Spleen (tissue), 7 donors: ENCODE data around the gene NBPF3.
"Not testable (repeated sequence)": the region's sequence is repeated elsewhere in the genome, so short reads cannot be mapped to it uniquely, and the experiment has no call there.

Experiments
- POLR2AphosphoS5 ChIP-seq, 3 donors: sonication (generic); formaldehyde crosslinking; IDR thresholded peaks; one replicate each; pipeline ENCODE4 v1.5.1; 2017; ENCODE audit warnings: antibody characterized with exemption in 3 of 3
- TF ChIP-seq, protein P1 (sequence below), 11 experiments: fragments of 200-600 bp in 7 of 11; fragments of 450-650 bp in 4 of 11; sonication (generic) in 4 of 11; IDR thresholded peaks in 8 of 11; conservative IDR thresholded peaks in 3 of 11; 1 replicate in 7 of 11; 2 replicates in 4 of 11; pipeline versions ENCODE4 v1.4.0 to v1.8.0; 2016 to 2021; ENCODE audit warnings: antibody characterized with exemption in 11 of 11, inconsistent platforms in 4 of 11, mild to moderate bottlenecking in 1 of 11
- donor health status: DM: no; HTN: no; CAD: no; lungs with moderate emphysema.
- donor health status: DM: no; HTN: no; CAD: no.
- donor health status: DM: no; HTN: no; CAD: no.

DNA sequence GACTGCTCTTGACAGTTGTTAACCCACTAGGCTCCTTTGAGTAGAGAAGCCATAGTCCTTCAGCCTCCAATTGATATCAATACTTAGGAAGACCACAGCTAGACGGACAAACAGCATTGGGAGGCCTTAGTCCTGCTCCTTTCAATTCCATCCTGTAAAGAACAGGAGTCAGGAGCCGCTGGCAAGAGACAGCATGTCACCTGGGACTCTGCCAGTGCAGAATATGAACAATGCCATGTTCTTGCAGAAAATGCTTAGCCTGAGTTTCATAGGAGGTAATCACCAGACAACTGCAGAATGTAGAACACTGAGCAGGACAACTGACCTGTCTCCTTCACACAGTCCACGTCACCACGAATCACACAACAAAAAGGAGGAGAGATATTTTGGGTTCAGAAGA is 43.9 kb downstream of the NBPF3 start:
- TF ChIP-seq POLR2AphosphoS5 (IDR thresholded peaks at IDR 0.05), result not testable (repeated sequence)
- TF ChIP-seq, protein P1, sequence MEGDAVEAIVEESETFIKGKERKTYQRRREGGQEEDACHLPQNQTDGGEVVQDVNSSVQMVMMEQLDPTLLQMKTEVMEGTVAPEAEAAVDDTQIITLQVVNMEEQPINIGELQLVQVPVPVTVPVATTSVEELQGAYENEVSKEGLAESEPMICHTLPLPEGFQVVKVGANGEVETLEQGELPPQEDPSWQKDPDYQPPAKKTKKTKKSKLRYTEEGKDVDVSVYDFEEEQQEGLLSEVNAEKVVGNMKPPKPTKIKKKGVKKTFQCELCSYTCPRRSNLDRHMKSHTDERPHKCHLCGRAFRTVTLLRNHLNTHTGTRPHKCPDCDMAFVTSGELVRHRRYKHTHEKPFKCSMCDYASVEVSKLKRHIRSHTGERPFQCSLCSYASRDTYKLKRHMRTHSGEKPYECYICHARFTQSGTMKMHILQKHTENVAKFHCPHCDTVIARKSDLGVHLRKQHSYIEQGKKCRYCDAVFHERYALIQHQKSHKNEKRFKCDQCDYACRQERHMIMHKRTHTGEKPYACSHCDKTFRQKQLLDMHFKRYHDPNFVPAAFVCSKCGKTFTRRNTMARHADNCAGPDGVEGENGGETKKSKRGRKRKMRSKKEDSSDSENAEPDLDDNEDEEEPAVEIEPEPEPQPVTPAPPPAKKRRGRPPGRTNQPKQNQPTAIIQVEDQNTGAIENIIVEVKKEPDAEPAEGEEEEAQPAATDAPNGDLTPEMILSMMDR (IDR thresholded peaks at IDR 0.05 in 8 of 11, conservative IDR thresholded peaks at IDR 0.05 in 3 of 11), result not testable (repeated sequence)
